CD14-positive monocyte (primary cell): ENCODE results near the gene FYB2. TPM values are rescaled to one million over a fixed set of nuclear protein-coding genes. Genes with fewer than 3 reads are reported as not detected.

Source experiments
- DNase-seq, 3 donors: peaks; one replicate each; pipeline ENCODE4 v3.0.0-alpha.2; 2011 to 2022
- H2AFZ ChIP-seq: 2 replicates; pipeline ENCODE4 v1.6.0; 2012; ENCODE audit warnings: mild to moderate bottlenecking, low read depth, low read length, inconsistent platforms; ENCODE audit not compliant: insufficient read depth, poor library complexity, severe bottlenecking
- H3K27ac ChIP-seq, 2 donors: 1 replicate in 1 of 2; 2 replicates in 1 of 2; pipeline ENCODE4 v1.5.1; 2012 to 2013; ENCODE audit warnings: low read length in 2 of 2, control low read depth in 1 of 2, inconsistent platforms in 1 of 2, low read depth in 1 of 2, mild to moderate bottlenecking in 1 of 2
- H3K27me3 ChIP-seq, 2 donors: one replicate each; pipeline versions ENCODE4 v1.6.0 to v1.6.1; 2011 to 2013; ENCODE audit warnings: low read length in 2 of 2; ENCODE audit not compliant: control insufficient read depth in 2 of 2, insufficient read depth in 2 of 2
- H3K36me3 ChIP-seq, 2 donors: replicated peaks in 1 of 2; 1 replicate in 1 of 2; 2 replicates in 1 of 2; pipeline versions ENCODE4 v1.5.1 to v1.6.1; 2012 to 2013; ENCODE audit warnings: low read length in 2 of 2, control low read depth in 1 of 2, inconsistent platforms in 1 of 2, mild to moderate bottlenecking in 1 of 2; ENCODE audit not compliant: insufficient read depth in 2 of 2, control insufficient read depth in 1 of 2
- H3K4me1 ChIP-seq, 2 donors: 1 replicate in 1 of 2; 2 replicates in 1 of 2; pipeline versions ENCODE4 v1.5.1 to v1.6.1; 2012 to 2013; ENCODE audit warnings: low read length in 2 of 2, control low read depth in 1 of 2, inconsistent platforms in 1 of 2, mild to moderate bottlenecking in 1 of 2, moderate library complexity in 1 of 2; ENCODE audit not compliant: insufficient read depth in 2 of 2, control insufficient read depth in 1 of 2
- H3K4me2 ChIP-seq: replicated peaks from 2 replicates; pipeline ENCODE3; 2012; ENCODE audit warnings: low read length, moderate library complexity, mild to moderate bottlenecking; ENCODE audit not compliant: poor library complexity, severe bottlenecking; ENCODE audit errors: extremely low read depth
- H3K4me3 ChIP-seq, 3 experiments: fragments of 200-600 bp in 1 of 3; sonication (generic) in 1 of 3; replicated peaks in 1 of 3; 1 replicate in 2 of 3; 2 replicates in 1 of 3; pipeline ENCODE4 v1.5.1; 2011 to 2013; ENCODE audit warnings: low read length in 3 of 3, mild to moderate bottlenecking in 3 of 3, control low read depth in 2 of 3, low read depth in 2 of 3, inconsistent platforms in 1 of 3, moderate library complexity in 1 of 3
- H3K79me2 ChIP-seq: 2 replicates; pipeline ENCODE4 v1.6.0; 2012; ENCODE audit warnings: mild to moderate bottlenecking, control low read depth, inconsistent platforms, low read length, moderate library complexity; ENCODE audit not compliant: insufficient read depth
- H3K9ac ChIP-seq: 2 replicates; pipeline ENCODE4 v1.6.0; 2017; ENCODE audit warnings: low read length, mild to moderate bottlenecking; ENCODE audit not compliant: insufficient read depth, poor library complexity, severe bottlenecking
- H3K9me3 ChIP-seq, 2 donors: replicated peaks in 1 of 2; 1 replicate in 1 of 2; 2 replicates in 1 of 2; pipeline versions ENCODE4 v1.5.1 to v1.6.1; 2012 to 2013; ENCODE audit warnings: low read length in 2 of 2, control low read depth in 1 of 2; ENCODE audit not compliant: control insufficient read depth in 1 of 2, insufficient read depth in 1 of 2
- H4K20me1 ChIP-seq: 2 replicates; pipeline ENCODE4 v1.6.0; 2012; ENCODE audit warnings: mild to moderate bottlenecking, low read length, control low read depth, moderate library complexity; ENCODE audit not compliant: insufficient read depth
- H3K27ac Mint-ChIP-seq, 7 donors: one replicate each; pipeline ENCODE4 v1.8.0; 2020; ENCODE audit warnings: mild to moderate bottlenecking in 7 of 7, mixed read lengths in 7 of 7, moderate library complexity in 6 of 7, inconsistent platforms in 2 of 7
- H3K27me3 Mint-ChIP-seq, 3 donors: one replicate each; pipeline ENCODE4 v1.8.0; 2021 to 2022; ENCODE audit warnings: low read depth in 3 of 3, mild to moderate bottlenecking in 3 of 3, mixed read lengths in 3 of 3, moderate library complexity in 3 of 3, inconsistent platforms in 1 of 3
- H3K36me3 Mint-ChIP-seq, 2 donors: one replicate each; pipeline ENCODE4 v1.8.0; 2020; ENCODE audit warnings: mixed read lengths in 2 of 2, inconsistent platforms in 1 of 2, mild to moderate bottlenecking in 1 of 2
- H3K4me1 Mint-ChIP-seq: one replicate; pipeline ENCODE4 v1.8.0; 2020; ENCODE audit warnings: mild to moderate bottlenecking, mixed read lengths
- H3K4me3 Mint-ChIP-seq, 2 donors: one replicate each; pipeline ENCODE4 v1.8.0; 2020; ENCODE audit warnings: mild to moderate bottlenecking in 2 of 2, mixed read lengths in 2 of 2, moderate library complexity in 1 of 2
- H3K9me3 Mint-ChIP-seq, 7 donors: one replicate each; pipeline ENCODE4 v1.8.0; 2020 to 2022; ENCODE audit warnings: mixed read lengths in 7 of 7, mild to moderate bottlenecking in 6 of 7, moderate library complexity in 6 of 7, inconsistent platforms in 2 of 7
- CTCF ChIP-seq: fragments of 200-600 bp; IDR thresholded peaks from one replicate; pipeline ENCODE4 v1.8.0; 2022; ENCODE audit warnings: antibody characterized with exemption, mild to moderate bottlenecking
- WGBS: methylation state at CpG from one replicate; pipeline ENCODE4 v1.1.5; 2013; ENCODE audit warnings: missing lambda C conversion rate; ENCODE audit not compliant: insufficient coverage; 5-methylcytosine and 5-hydroxymethylcytosine counted together
- intact Hi-C, 2 donors: fragments of 100-400 bp; cut with micrococcal nuclease; formaldehyde crosslinking; loops; one replicate each; pipeline versions ENCODE4 v1.15.0 to v1.15.1; 2023
- polyA plus RNA-seq, 3 donors: library from polyadenylated mRNA; depleted of rRNA in 1 of 3; unstranded in 2 of 3; stranded (reverse) in 1 of 3; fragments of 300-500 nt in 2 of 3; fragments of >200 nt in 1 of 3; fragmentation: Illumina TruSeq in 2 of 3; gene quantifications; 1 replicate in 2 of 3; 2 replicates in 1 of 3; pipeline ENCODE4 v1.2.3, GENCODE V29; 2012 to 2021

Gene FYB2
- polyA plus RNA-seq, 3 donors, result not detected

GRCh38 chr1:56833088-56833487 is 13.9 kb upstream of the FYB2 start:
- peaks cover 0 to 3% (median 0%) of the 10 kb centered on the region in 7 donors for H3K9me3 Mint-ChIP-seq
- 100% methylated on average over 3 of the region's 4 CpGs for WGBS
- peaks cover 3 to 7% (median 4%) of the 10 kb centered on the region in 3 donors for H3K27me3 Mint-ChIP-seq
- no peak overlapping the region for H3K4me2 ChIP-seq
- no peak for TF ChIP-seq CTCF
- no peaks in the 10 kb centered on the region for H4K20me1 ChIP-seq
- no peaks in the 10 kb centered on the region for H3K9me3 ChIP-seq
- intact Hi-C loops, result no loop called here
- no peaks in the 10 kb centered on the region for H3K27me3 ChIP-seq
- H3K4me3 Mint-ChIP-seq, result no peak overlapping the region
- no peaks in the 10 kb centered on the region for H3K4me1 Mint-ChIP-seq
- no peaks in the 10 kb centered on the region for H3K4me1 ChIP-seq
- H3K27ac Mint-ChIP-seq, result no peak overlapping the region
- H3K36me3 ChIP-seq, result no peaks in the 10 kb centered on the region
- H3K79me2 ChIP-seq, result no peaks in the 10 kb centered on the region
- no peak overlapping the region for H2AFZ ChIP-seq
- DNase-seq, result no peak
- no peak overlapping the region for H3K4me3 ChIP-seq
- no peak overlapping the region for H3K27ac ChIP-seq
- H3K9ac ChIP-seq, result no peak overlapping the region
- no peaks in the 10 kb centered on the region for H3K36me3 Mint-ChIP-seq

GRCh38 chr1:56831871-56832693 is 12.9 kb upstream of the FYB2 start:
- no peak overlapping the region for H3K4me2 ChIP-seq
- Mint-ChIP-seq H3K4me3 (no peak overlapping the region), H3K27ac (no peak overlapping the region), H3K27me3 (peaks cover 3 to 7% (median 5%) of the 10 kb centered on the region in 3 donors), H3K9me3 (peaks cover 0 to 2% (median 0%) of the 10 kb centered on the region in 7 donors), H3K4me1 (no peaks in the 10 kb centered on the region), H3K36me3 (no peaks in the 10 kb centered on the region)
- H3K36me3 ChIP-seq, result no peaks in the 10 kb centered on the region
- H3K4me3 ChIP-seq, result no peak overlapping the region
- no peaks in the 10 kb centered on the region for H3K4me1 ChIP-seq
- H3K27me3 ChIP-seq, result no peaks in the 10 kb centered on the region
- intact Hi-C loops, result no loop called here
- TF ChIP-seq CTCF, result peak; percentile 97
- WGBS, result no CpG with 5 or more reads among the region's 8 CpGs
- H3K27ac ChIP-seq, result no peak overlapping the region
- H2AFZ ChIP-seq, result no peak overlapping the region
- no peak overlapping the region for H3K9ac ChIP-seq
- peak; percentile 32 to 55 (median 50) for DNase-seq
- no peaks in the 10 kb centered on the region for H4K20me1 ChIP-seq
- no peaks in the 10 kb centered on the region for H3K79me2 ChIP-seq
- H3K9me3 ChIP-seq, result no peaks in the 10 kb centered on the region
